Bladder microvascular endothelial cell (primary cell): ENCODE measurements around the gene NUTM2A. TPM values are rescaled to one million over a fixed set of nuclear protein-coding genes. Genes with fewer than 3 reads are reported as not detected.

Source experiments
- total RNA-seq: library from RNA; depleted of rRNA; stranded (reverse); fragments of >200 nt; gene quantifications from 2 replicates; pipeline ENCODE4 v1.2.3, GENCODE V29; 2014

Gene NUTM2A
- 0.16 and 0.44 TPM in 2 replicates for total RNA-seq

GRCh38 chr10:87225148-87225547 lies at the start of gene NUTM2A:
Gene NUTM2A (plus strand): TSS chr10:87225448. CDS start chr10:87225831, 383 bp downstream.

Other genes with a start within 250 kb of the NUTM2A start
- gene FAM25A, start 205.2 kb upstream of the NUTM2A start, total RNA-seq: not detected in 2 replicates
- gene GLUD1, start 130.6 kb upstream of the NUTM2A start, total RNA-seq: 150 and 181 TPM in 2 replicates
- gene SHLD2, start 130.2 kb upstream of the NUTM2A start, total RNA-seq: 16.4 and 22.8 TPM in 2 replicates
- gene NUTM2D, start 132.3 kb downstream of the NUTM2A start, total RNA-seq: 0.97 and 1.6 TPM in 2 replicates